ENCODE data around the gene LAMC3.

LAMC3 gene

DNA sequence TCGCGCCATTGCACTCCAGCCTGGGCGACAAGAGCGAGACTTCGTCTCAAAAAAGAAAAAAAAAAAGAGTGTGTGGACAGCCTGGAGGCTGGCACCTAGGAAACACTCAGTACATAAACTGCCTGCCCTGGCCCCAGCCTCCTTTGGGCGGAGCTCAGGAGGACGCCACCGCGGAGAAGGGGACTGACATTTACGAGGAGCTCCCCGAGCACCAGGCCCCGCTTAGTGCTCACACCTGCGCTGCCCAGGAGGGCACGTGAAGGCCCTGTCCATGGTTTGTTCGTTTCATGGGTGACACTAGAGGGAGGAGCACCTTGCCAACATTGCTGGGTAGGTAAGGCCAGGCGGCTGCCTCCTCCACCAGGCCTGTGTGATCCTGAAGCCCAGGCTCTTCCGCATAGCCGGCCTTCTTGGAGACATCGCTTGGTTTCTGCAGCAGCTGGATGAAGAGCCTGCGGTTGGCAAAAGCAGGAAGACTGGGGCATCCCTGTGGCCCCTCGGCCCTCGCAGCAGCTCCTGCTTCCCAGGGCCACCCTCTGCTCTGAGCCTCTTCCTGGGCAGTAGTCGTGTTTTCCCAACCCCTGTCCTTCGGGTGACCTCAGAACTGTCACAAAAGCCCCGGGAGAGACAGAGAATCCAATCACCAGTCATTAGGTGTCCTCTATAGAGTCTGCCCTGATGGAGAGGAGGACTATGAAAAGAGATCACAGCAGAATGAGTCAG is 26.2 kb upstream of the LAMC3 start:
- TF ChIP-seq, protein P1, sequence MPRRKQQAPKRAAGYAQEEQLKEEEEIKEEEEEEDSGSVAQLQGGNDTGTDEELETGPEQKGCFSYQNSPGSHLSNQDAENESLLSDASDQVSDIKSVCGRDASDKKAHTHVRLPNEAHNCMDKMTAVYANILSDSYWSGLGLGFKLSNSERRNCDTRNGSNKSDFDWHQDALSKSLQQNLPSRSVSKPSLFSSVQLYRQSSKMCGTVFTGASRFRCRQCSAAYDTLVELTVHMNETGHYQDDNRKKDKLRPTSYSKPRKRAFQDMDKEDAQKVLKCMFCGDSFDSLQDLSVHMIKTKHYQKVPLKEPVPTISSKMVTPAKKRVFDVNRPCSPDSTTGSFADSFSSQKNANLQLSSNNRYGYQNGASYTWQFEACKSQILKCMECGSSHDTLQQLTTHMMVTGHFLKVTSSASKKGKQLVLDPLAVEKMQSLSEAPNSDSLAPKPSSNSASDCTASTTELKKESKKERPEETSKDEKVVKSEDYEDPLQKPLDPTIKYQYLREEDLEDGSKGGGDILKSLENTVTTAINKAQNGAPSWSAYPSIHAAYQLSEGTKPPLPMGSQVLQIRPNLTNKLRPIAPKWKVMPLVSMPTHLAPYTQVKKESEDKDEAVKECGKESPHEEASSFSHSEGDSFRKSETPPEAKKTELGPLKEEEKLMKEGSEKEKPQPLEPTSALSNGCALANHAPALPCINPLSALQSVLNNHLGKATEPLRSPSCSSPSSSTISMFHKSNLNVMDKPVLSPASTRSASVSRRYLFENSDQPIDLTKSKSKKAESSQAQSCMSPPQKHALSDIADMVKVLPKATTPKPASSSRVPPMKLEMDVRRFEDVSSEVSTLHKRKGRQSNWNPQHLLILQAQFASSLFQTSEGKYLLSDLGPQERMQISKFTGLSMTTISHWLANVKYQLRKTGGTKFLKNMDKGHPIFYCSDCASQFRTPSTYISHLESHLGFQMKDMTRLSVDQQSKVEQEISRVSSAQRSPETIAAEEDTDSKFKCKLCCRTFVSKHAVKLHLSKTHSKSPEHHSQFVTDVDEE (CRISPR knock-in tag; IDR thresholded peaks at IDR 0.05) = no peak
- no peak for TF ChIP-seq BACH2 (CRISPR knock-in tag; IDR thresholded peaks at IDR 0.05; ENCODE audit: borderline replicate concordance)
- no peak for TF ChIP-seq PPARA (CRISPR knock-in tag; IDR thresholded peaks at IDR 0.05; ENCODE audit: borderline replicate concordance)
- no peak for TF ChIP-seq ZFP30 (CRISPR knock-in tag; IDR thresholded peaks at IDR 0.05)
- no peak for TF ChIP-seq ZFP3 (CRISPR knock-in tag; IDR thresholded peaks at IDR 0.05)
- TF ChIP-seq SNAI2 (CRISPR knock-in tag; IDR thresholded peaks at IDR 0.05) = no peak
- TF ChIP-seq OSR1 (CRISPR knock-in tag; IDR thresholded peaks at IDR 0.05) = no peak
- TF ChIP-seq ZNF70 (CRISPR knock-in tag; IDR thresholded peaks at IDR 0.05) = no peak
- TF ChIP-seq, protein P2, sequence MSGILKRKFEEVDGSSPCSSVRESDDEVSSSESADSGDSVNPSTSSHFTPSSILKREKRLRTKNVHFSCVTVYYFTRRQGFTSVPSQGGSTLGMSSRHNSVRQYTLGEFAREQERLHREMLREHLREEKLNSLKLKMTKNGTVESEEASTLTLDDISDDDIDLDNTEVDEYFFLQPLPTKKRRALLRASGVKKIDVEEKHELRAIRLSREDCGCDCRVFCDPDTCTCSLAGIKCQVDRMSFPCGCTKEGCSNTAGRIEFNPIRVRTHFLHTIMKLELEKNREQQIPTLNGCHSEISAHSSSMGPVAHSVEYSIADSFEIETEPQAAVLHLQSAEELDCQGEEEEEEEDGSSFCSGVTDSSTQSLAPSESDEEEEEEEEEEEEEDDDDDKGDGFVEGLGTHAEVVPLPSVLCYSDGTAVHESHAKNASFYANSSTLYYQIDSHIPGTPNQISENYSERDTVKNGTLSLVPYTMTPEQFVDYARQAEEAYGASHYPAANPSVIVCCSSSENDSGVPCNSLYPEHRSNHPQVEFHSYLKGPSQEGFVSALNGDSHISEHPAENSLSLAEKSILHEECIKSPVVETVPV (CRISPR knock-in tag; IDR thresholded peaks at IDR 0.05) = no peak
- TF ChIP-seq, protein P3, sequence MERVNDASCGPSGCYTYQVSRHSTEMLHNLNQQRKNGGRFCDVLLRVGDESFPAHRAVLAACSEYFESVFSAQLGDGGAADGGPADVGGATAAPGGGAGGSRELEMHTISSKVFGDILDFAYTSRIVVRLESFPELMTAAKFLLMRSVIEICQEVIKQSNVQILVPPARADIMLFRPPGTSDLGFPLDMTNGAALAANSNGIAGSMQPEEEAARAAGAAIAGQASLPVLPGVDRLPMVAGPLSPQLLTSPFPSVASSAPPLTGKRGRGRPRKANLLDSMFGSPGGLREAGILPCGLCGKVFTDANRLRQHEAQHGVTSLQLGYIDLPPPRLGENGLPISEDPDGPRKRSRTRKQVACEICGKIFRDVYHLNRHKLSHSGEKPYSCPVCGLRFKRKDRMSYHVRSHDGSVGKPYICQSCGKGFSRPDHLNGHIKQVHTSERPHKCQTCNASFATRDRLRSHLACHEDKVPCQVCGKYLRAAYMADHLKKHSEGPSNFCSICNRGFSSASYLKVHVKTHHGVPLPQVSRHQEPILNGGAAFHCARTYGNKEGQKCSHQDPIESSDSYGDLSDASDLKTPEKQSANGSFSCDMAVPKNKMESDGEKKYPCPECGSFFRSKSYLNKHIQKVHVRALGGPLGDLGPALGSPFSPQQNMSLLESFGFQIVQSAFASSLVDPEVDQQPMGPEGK (CRISPR knock-in tag; IDR thresholded peaks at IDR 0.05; ENCODE audit: borderline replicate concordance) = no peak
- no peak for TF ChIP-seq ARNTL (CRISPR knock-in tag; IDR thresholded peaks at IDR 0.05; ENCODE audit: borderline replicate concordance, low read depth)
- TF ChIP-seq ZC3H10 (CRISPR knock-in tag; IDR thresholded peaks at IDR 0.05) = no peak
- no peak for TF ChIP-seq ESRRG (CRISPR knock-in tag; IDR thresholded peaks at IDR 0.05)
- TF ChIP-seq ZNF565 (CRISPR knock-in tag; conservative IDR thresholded peaks at IDR 0.05; ENCODE audit: low read depth) = no peak
- no peak for TF ChIP-seq TOX (CRISPR knock-in tag; IDR thresholded peaks at IDR 0.05; ENCODE audit: borderline replicate concordance)
- no peak for TF ChIP-seq ISL1 (CRISPR knock-in tag; IDR thresholded peaks at IDR 0.05)
- no peak for TF ChIP-seq TCF4 (CRISPR knock-in tag; IDR thresholded peaks at IDR 0.05; ENCODE audit: borderline replicate concordance)
- TF ChIP-seq, protein P4, sequence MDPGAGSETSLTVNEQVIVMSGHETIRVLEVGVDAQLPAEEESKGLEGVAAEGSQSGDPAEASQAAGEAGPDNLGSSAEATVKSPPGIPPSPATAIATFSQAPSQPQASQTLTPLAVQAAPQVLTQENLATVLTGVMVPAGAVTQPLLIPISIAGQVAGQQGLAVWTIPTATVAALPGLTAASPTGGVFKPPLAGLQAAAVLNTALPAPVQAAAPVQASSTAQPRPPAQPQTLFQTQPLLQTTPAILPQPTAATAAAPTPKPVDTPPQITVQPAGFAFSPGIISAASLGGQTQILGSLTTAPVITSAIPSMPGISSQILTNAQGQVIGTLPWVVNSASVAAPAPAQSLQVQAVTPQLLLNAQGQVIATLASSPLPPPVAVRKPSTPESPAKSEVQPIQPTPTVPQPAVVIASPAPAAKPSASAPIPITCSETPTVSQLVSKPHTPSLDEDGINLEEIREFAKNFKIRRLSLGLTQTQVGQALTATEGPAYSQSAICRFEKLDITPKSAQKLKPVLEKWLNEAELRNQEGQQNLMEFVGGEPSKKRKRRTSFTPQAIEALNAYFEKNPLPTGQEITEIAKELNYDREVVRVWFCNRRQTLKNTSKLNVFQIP (CRISPR knock-in tag; IDR thresholded peaks at IDR 0.05; ENCODE audit: borderline replicate concordance, low read depth) = no peak
- TF ChIP-seq RARB (CRISPR knock-in tag; IDR thresholded peaks at IDR 0.05) = no peak
- TF ChIP-seq GLIS3 (CRISPR knock-in tag; IDR thresholded peaks at IDR 0.05) = no peak
- no peak for ATAC-seq

DNA sequence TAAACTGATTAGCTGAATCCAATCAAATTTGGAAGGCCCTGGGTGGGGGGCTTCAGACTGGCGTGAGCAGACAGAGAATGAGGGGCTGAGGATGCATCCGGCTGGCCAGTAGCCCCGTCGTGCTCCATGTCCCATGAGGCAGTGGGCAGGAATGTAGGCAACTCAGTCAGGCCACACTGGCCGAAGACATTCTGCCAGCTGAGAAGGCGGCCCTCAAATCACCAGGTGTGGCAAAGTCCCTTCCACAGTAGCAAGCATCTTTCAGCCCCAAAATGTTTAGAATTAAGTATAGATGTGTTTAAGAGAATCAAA is 25.7 kb upstream of the LAMC3 start:
- TF ChIP-seq CSDC2 (CRISPR knock-in tag; IDR thresholded peaks at IDR 0.05) = no peak
- TF ChIP-seq ESRRG (CRISPR knock-in tag; IDR thresholded peaks at IDR 0.05) = no peak
- no peak for TF ChIP-seq TCF4 (CRISPR knock-in tag; IDR thresholded peaks at IDR 0.05; ENCODE audit: borderline replicate concordance)
- TF ChIP-seq ZC3H10 (CRISPR knock-in tag; IDR thresholded peaks at IDR 0.05) = no peak
- no peak for TF ChIP-seq RARB (CRISPR knock-in tag; IDR thresholded peaks at IDR 0.05)
- TF ChIP-seq, protein P2 (CRISPR knock-in tag; IDR thresholded peaks at IDR 0.05) = no peak
- TF ChIP-seq ZFP30 (CRISPR knock-in tag; IDR thresholded peaks at IDR 0.05) = no peak
- TF ChIP-seq, protein P5, sequence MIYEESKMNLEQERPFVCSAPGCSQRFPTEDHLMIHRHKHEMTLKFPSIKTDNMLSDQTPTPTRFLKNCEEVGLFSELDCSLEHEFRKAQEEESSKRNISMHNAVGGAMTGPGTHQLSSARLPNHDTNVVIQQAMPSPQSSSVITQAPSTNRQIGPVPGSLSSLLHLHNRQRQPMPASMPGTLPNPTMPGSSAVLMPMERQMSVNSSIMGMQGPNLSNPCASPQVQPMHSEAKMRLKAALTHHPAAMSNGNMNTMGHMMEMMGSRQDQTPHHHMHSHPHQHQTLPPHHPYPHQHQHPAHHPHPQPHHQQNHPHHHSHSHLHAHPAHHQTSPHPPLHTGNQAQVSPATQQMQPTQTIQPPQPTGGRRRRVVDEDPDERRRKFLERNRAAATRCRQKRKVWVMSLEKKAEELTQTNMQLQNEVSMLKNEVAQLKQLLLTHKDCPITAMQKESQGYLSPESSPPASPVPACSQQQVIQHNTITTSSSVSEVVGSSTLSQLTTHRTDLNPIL (CRISPR knock-in tag; IDR thresholded peaks at IDR 0.05; ENCODE audit: low read depth) = no peak
- TF ChIP-seq SNAI2 (CRISPR knock-in tag; IDR thresholded peaks at IDR 0.05) = no peak
- TF ChIP-seq ISL1 (CRISPR knock-in tag; IDR thresholded peaks at IDR 0.05) = no peak
- TF ChIP-seq TOX (CRISPR knock-in tag; IDR thresholded peaks at IDR 0.05; ENCODE audit: borderline replicate concordance) = no peak
- TF ChIP-seq, protein P3 (CRISPR knock-in tag; IDR thresholded peaks at IDR 0.05; ENCODE audit: borderline replicate concordance) = no peak
- TF ChIP-seq, protein P4 (CRISPR knock-in tag; IDR thresholded peaks at IDR 0.05; ENCODE audit: borderline replicate concordance, low read depth) = no peak
- ATAC-seq = no peak
